GM21423 (cell line): ENCODE results near the gene PYGB.
"Not testable (repeated sequence)": the region's sequence is repeated elsewhere in the genome, so short reads cannot be mapped to it uniquely, and the experiment has no call there.

Experiments
- ATAC-seq: cut with Tn5 transposase; IDR thresholded peaks from one replicate; pipeline ENCODE4 v1.9.1; 2021; ENCODE audit warnings: mild to moderate bottlenecking, moderate library complexity; ENCODE audit not compliant: unreplicated experiment

PYGB gene

DNA sequence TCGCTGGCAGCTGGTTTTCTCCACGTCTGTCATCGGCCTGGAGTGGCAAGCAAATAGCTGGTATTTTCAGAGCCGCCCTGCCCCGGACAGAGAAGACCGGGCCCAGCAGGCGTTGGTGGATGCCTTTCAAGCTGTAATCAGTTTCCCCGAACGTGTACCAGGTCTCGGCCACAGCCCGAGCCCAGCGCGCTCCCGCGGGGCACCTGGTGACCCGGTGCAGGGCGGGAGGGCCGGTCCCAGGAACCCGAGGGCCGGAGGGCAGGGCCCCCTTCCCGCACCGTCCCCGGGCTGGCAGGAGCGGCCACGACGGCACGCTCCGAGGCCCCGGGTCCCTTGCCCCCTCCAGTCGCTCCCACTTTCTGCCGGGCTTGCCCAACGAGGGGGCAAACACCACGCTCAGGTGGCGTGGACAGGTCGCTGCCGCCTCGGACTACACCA, 348 bp upstream of the PYGB start:
- peak; percentile 27 for ATAC-seq

GRCh38 chr20:25248786-25249172, 894 bp downstream of the PYGB start:
- no peak for ATAC-seq

- no peak for ATAC-seq
Measured at GRCh38 chr20:25249198-25249931, 1.5 kb downstream of the PYGB start.

- no peak for ATAC-seq
Measured at GRCh38 chr20:25250508-25250907, 2.6 kb downstream of the PYGB start.

DNA sequence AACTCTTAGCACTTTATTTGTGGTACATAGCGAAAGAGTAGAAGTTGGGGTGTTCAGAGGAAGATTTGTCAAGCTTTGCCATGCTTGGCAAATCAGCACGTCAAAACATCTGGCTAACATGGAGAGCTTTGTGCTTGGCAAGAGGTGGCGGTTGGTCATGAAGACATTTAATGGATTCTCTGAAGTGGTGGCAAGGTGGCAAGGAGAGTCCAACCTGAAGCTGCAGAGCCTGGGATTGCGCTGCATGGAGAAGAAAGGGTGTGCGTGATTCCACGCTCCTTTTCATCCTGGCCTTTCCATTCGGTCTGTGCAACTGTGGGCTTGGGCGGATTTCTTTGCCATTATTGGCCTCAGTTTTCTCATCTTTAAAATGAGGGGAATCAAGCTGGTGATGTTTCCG, 3.1 kb downstream of the PYGB start:
- no peak for ATAC-seq

DNA sequence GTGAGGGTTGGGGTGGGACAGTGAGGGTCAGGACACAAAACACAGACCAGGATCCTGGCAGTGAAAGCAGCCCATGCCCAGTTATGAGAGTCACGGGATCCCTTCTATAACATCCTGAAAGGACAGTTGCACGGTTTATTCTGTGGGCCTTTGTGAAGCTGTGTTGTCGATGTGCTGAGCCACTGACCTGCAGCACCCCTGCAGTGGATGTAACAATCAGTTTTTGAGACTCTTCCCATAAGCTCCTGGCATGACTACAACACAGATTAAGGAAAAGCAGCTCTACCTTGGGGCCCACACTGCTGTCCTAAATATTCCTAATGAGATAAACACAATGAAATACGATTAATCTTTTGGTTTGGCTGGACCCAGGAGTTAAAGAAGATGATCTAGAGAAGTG, 3.7 kb downstream of the PYGB start:
- ATAC-seq: no peak

GRCh38 chr20:25252230-25252651, 4.4 kb downstream of the PYGB start:
- ATAC-seq: no peak

- no peak for ATAC-seq
Measured at GRCh38 chr20:25252686-25253421, 5.0 kb downstream of the PYGB start.

DNA sequence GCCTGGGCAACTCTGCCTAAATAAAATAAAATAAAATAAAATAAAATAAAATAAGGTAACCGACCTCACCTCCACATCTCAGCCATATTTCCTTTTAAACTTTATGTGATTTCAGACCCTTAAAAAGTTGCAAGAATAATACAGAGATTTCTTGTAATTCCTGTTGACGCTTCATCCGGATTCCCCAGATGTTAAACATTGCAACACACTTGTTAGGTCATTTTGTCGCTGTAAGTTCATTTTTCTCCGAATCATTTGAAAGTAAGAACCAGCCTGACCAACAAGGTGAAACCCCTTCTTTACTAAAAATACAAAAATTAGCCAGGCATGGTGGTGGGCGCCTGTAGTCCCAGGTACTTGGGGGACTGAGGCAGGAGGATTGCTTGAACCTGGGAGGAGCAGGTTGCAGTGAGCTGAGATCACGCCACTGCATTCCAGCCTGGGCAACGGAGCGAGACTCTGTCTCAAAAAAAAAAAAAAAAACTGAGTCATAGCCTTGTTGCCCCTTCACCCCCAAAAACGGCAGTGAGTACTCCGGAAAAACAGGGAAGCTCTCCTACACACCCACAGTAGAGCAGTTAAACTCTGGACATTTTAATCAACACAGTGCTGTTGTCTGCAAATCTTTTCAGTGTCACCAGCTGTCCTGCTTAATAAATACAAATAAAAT, 5.9 kb downstream of the PYGB start:
- ATAC-seq: no peak

GRCh38 chr20:25254571-25254970, 6.7 kb downstream of the PYGB start:
- no peak for ATAC-seq

DNA sequence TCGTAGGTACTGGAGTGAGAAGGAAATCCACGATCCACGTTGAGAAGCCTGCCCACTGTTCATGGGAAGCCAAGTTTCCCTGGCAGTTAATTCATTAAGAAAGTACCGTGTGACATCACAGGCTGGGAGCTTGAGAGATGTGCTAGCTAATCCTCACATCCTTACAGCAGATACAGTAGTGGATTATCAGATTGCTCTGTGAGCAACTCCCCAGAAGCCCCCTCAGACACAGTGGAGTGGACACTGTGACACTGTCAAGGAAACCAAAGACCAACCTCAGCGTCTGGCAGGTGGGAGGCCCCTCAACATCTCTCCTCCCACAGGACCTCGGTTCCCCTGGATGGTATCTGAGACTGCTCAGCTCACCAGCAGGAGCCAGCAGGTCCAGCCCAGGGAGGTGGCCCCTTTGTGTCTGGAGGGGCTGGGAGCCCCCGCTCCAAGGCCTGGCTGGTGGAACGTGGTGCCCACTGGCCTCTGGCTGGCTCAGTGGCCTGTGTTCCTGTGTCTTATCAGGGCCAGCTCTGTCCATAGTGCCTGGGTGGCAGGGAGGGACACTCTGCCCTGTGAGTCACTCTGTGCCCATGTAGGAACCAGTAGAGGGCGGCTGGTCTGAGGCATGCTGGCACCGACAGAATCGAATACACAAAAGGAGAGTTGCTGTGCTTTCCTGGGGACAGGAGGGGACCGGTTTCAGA, 7.2 kb downstream of the PYGB start:
- no peak for ATAC-seq

DNA sequence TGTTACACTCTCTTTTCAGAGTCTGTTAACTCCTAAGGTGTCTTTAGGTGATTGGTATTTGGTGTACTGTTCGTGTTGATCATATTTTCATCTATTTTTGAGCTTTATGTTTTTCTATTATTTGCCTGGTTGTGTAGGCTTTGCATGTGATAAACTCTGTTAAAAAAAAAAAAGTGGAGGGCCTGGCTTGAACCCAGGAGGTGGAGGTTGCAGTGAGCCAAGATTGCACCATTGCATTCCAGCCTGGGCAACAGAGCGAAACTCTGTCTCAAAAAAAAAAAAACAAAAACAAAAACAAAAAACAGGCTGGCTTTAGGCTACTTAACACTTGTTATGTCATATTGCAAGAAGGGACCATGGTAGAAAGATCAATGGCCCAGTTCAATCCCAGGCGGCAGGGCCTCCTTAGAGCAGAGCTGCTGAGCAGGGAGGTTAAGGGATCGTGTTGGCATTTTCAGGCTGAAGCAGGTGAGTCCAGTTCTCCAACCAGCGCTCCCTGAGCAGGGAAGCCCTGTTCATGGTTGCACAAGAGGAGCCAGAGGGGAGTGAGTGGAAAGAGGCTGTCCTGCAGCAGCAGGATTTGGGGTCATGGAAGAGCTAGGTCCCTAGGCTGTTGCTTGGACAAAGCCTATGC, 8.5 kb downstream of the PYGB start:
- no peak for ATAC-seq

DNA sequence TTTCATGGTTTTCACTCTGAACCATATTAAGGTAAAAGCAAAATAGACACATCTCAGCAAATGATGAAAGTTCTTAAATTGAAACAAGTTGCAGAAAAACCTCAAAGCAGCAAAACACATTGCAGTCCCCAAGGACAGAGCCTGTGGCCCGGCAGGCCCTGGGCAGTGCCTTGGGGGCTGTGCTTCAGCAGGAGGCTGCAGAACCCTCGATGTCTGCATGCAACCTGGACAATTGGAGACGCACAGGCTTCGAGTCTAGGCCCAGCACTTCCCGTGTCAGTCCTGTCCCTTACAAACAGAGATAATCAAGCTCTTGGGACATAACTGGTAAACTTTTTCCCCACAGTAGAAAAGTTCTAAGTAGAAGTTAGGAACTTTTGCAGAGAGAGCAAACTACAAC, 9.2 kb downstream of the PYGB start:
- ATAC-seq: no peak

DNA sequence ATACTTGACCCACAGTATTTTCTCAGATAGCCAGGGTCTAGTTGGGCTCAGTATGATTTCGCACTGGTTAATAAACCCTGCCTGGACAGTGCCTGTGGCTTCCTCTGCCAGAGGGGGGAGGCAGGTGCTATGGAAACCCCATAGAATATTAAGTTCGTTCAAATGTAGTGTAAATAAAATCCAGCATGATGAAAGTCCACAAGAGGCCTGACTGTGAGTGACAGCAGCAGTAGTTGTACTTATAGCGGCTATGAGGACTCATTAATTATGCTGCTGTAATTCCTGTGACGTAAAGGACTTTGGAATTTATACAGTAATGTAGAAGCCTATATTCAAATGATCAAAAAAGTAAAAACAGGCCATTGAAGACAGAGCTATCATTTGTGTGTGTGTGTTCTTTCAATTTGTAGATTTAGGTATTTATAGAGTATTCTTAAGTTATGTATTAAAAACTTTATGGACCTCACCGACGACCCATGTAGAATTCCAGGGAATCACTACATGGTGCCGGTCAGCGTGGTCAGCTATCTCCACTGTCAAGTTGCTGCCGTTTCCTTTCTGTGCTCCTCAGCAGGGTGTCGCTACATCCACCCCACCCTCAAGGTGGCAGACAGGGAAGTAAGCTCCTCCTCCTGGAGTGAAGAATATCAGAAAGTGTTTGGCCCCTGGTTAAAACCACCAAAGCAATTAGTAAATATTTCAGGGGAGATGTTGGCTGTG, 10.0 kb downstream of the PYGB start:
- ATAC-seq: no peak

DNA sequence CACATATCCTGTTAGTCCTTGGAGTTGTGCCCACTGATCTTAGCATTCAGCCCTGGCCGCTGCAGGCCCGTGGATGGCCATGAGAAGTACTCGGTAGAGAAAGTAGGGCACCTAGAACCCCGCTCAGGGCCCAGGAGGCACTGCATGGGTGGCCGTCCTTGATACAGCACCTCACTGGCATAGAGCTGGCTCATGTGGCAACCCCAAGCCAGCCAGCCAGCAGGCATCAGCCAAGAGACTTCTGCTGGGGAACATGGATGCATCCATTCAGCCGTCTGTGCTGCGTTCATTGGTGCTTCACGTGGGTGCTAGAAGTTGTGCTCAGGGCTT, 10.6 kb downstream of the PYGB start:
- ATAC-seq: no peak

- ATAC-seq: no peak
Measured at GRCh38 chr20:25258828-25259227, 10.9 kb downstream of the PYGB start.

DNA sequence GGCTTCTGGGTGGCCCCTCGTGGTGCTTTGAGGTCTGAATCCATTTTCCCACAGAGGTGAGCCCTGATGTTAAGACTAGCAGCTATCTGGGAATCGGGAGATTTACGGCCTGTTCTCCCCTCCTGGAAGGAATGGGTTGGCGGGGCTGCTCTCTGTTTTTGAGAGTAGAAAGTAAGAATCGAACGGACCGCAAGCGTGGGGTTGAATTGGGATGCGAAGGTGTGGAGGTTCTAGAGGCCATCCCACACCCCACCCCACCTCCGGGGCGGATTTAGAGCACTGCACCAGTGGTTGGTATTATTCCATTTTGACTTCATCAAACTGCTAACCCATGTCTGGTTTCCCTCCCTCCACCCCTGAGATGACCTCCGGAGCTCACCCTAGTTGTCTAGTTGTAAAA, 11.5 kb downstream of the PYGB start:
- no peak for ATAC-seq

DNA sequence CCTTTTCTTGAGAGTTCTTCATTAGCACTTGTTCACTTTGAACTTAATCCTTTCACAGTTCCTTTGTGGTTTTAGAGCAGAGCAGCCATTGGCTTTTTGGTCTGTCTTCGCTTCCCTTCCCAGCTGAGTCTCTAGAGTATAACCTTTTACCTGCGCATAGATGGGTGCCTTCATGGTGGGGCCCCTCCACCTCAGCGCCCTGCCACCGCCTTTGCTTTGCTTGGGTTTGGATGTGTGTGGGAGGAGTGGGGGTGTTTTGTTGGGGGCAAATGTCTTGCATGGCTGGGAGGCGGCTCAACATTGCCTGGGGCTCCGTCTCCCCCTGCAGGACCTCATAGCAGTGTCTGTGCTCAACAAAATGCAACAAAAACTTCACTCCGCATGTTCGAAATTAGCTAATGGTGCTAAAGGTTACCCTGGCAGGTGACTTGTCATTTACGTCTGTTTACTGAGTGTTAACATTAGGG, 11.9 kb downstream of the PYGB start:
- ATAC-seq: no peak

GRCh38 chr20:25260770-25261437, 13.0 kb downstream of the PYGB start:
- not testable (repeated sequence) for ATAC-seq
